GM18868 (cell line): ENCODE measurements around the gene ANKDD1A.

Experiments used
- ATAC-seq: cut with Tn5 transposase; IDR thresholded peaks from one replicate; pipeline ENCODE4 v1.9.1; 2021; ENCODE audit warnings: mild to moderate bottlenecking, moderate library complexity; ENCODE audit not compliant: unreplicated experiment

ANKDD1A gene

DNA sequence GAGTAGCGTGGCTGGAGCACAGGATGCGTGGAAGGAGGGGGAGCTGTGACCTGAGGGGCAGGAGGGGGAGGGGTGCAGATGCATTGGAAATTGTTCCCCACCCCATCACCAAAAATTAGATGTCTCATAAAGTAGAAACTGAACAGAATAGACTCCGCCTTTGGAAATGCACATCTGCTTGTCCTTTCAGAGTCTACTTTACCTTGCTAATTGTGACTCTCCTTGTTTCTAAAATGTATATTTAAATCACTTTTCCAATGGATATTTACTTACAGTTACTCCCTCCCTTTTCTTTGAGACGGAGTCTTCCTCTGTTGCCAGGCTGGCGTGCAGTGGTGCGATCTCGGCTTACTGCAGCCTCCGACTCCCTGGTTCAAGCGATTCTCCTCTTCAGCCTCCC lies 47.4 kb downstream of the ANKDD1A start:
- ATAC-seq: no peak

DNA sequence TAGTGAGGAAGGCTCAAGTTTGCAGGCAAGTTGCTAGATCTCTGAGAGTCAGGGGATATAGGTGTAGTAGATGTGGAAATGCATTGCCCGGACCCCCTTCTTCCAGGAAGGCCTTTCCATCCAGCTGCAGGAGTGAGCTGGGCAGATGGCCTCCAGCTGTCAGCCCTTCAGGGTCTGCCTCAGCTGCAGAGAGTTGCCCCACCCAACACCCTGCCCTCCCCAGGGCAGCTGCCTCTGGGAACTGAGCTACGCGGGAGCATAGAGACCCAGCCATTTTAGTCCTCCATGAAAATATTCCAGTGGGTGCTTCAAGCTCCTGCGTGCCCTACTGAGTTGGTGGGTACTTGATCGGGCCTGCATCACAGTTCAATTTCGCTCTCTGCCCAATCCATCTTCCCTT lies 48.5 kb downstream of the ANKDD1A start:
- ATAC-seq: no peak

DNA sequence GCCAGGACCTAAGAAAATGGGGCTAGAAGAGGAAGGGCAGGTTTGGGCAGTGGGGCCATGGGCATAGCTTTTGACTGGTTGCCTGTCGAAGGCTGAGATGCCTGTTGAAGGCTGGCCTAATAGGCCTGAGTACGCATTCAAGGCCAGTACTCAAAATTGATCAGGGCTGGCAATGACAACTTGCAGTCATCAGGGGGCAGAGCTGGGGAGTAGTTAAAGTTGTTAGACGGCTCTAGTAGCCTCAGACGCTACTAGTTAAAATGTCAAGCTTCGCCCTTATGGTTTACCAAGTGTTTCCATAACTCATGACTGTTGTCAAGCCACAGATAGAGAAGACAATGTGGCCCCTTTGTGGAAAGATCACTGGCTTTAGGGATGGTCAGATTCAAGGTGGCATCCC lies 49.3 kb downstream of the ANKDD1A start:
- no peak for ATAC-seq

DNA sequence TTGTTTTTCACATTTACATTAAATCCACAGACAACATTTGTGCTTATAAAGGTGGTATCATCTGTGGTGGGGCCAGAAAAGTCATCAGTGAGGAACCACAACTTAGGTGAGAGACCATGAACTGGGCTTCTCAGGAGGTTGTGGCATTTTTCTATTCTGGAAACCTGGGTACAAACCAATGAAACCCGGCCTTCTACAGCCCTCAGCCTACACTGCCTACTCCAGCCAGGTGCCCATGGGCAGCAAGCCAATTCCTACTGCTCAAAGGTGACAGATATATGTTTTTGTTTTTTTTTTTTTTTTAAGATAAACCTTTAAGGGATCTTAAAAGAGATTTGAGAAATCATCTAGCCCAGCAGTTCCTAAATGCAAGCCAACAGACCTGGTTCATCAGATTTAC lies 57.7 kb downstream of the ANKDD1A start:
- ATAC-seq: no peak

DNA sequence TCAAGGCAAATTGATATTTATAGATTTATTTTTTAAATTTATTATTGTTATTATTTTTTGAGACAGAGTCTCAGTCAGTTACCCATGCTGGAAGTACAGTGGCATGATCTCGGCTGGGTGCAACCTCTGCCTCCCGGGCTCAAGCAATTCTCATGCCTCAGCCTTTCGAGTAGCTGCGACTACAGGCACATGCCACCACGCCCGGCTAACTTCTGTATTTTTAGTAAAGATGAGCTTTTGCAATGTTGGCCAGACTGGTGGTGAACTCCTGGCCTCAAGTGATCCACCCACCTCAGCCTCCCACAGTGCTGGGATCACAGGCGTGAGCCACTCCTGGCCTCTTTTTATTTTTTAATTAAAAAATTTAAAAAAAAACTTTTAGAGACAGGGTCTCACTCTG lies 59.0 kb downstream of the ANKDD1A start:
- ATAC-seq: no peak

DNA sequence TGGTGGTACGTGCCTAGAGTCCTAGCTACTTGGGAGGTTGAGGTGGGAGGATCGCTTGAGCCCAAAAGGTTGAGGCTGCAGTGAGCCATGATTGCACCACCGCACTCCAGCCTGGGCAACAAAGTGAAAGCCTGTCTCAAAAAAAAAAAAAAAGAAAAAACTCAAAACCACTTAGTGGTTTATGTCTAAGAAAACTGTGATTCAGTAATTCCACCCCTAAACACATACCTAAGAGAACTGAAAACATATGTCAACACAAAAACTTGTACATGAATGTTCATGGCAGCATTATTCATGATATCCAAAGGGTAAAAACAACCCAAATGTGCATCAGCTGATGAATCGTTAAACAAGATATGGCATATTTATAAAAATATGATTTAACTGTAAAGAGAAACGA lies 63.7 kb downstream of the ANKDD1A start:
- no peak for ATAC-seq

DNA sequence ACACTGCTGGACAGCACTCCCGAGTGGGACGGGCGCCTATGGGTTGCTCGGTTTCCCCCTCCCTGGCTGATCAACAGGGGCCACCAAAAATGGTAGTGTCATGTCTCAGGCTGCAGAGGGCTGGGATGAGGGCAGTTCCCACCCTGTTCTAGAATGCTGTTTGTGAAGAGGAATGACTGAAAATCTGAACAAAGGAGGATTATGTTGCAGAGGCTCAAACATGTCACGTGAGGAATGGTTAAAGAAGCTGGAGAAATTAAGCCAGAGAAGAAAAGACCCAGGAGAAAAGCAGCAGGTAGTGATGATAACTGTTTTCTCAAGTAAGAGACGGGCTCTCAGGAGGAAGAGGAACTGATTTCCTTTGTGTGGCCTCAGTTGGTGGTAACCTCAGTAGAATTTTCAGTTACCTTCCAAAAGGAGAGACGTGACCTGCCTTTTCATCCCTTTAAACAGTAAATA lies 67.6 kb downstream of the ANKDD1A start:
- ATAC-seq: no peak

DNA sequence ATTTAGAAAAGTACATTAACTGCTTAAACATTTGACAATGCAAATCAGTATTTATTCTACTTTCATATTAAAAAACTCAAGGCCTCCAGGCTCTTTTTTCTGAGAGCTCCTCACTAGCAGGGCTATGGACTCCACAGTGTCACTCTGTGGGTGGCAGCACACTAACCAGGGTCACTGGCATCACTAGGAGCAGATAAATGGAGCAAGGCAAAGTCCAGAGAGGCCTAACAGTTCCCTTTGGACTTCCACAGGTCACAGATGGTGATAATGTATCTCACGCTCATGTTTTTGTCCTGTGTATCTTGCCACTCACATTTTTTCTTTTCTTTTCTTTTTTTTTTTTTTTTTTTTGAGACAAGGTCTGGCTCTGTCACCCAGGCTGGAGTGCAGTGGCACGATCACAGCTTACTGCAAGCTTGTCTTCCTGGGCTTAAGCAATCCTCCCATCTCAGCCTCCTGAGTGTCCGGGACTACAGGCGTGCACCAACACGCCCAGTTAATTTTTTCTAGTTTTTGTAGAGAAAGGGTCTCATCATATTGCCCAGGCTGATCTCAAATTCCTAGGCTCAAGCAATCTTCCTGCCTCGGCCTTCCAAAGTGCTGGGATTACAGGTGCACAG lies 70.2 kb downstream of the ANKDD1A start:
- ATAC-seq: no peak

DNA sequence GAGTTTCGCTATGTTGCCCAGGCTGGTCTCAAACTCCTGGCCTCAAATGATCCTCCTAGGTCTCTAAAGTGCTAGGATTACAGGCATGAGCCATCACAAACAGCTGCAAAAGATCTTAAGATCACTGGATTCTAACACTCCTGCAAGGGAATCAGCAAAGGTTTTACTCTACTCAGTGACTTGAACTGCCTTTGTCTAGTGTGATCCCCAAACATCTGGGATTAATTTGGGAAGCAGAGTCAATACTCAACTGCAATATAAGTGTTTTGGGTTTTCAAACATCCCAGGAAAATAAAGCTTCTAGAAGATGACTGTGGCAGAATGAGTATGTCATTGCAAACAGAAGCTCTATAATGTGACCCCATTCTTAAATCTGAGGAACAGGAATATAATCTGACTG lies 70.8 kb downstream of the ANKDD1A start:
- ATAC-seq: no peak

DNA sequence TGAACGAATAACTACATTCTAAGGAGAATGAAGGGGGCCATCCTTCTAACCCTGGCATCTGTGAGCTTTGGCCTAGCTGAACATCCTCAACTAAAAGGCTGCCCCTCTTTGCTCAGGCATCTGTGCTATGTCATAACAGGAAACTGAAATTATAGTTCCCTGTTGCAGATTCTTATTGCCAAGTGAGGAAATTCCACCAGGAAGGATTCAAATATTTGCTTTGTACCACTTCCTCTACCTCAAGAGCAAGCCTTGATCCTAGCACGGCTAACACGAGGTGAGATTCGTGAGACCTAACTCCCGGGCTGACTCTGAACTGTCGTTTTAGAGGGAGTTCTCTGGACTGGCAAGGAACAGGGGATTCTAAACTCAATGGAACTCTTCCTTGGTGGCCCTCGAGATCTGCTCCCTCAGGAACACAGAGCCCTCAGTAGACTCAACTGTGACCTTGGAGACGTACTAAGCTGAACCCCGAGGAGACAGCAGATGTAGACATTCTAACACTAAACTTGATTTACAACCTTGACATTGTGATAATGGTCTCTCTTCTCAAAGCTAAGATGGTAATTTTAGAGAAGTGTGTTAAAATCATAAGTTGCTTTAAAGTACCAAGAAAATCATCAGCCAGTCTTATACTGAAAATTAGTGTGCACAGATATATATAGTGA lies 73.8 kb downstream of the ANKDD1A start:
- ATAC-seq: no peak

DNA sequence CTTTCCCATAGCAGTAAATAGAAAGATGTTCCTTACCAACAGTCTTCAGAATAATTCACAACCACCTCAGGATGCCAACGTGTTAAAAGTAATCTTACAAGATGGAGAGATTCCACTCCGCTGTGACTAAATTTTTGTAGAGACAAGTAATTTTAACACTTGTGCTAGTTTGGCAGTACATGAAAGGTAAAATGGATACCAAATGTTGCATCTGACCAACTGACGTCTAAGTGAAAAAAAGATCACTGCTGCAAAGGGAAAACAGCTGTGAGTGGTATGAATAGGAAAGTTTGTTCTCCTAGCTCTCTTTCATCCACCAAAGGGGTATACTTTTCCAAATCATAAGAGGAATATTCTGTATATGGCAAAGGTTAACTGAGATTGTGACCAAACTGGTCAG lies 75.4 kb downstream of the ANKDD1A start:
- ATAC-seq: no peak

DNA sequence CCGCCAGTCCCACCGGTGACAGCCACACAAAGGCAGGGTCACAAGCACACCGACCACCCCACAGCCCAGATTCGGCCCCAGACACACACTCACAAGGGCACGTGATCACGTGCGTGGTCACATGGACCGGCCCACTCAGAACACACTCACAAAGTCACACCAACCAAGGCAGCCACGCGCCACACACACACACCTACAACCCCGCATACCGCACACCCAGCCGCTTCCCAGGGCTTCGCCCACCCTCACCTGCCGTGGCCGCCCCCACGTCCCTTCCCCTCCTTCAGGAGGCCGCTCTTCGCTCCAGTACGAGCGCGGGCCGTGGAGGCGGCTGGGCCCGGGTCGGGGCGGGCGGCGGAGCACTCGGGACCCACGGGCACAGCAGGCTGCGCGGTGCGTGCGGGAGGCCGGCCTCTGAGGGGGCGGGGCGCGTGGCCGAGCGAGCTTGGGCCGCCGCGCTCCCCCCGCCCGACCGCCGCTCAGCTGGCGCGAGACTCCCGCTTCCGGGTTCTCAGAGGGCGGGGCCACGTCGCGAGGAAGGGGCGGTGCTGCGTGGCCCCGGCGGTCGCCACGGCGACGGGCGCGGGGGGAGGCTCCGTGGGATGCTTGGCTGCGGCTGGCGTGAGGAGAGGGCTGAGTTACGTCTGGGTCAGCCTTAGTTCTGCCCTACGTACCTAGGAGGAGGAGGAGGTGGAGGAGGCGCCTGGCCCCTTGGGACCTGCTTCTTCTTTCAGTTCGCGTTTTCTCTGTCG lies 77.9 kb downstream of the ANKDD1A start, which contains the start of gene SPG21:
TSS of gene SPG21 (minus strand) at position 499 of the 752 bp plus-strand sequence. CDS start 6,345 bp downstream, outside the sequence.
- peak; percentile 96 for ATAC-seq

DNA sequence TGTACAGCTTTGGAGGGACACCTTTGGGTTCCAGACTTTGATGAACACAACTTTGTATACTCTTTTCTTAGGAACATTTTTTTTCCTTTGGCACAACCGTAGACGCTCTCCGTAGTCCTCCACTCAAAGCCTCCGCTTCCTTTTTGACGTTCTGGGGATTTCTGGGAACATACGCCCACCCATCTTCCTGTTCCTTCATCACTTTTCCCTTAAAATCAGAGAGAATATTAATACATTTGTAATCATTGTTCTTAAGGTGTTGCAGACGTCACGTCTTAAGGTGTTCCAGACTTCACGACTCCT lies 78.4 kb downstream of the ANKDD1A start:
- no peak for ATAC-seq

DNA sequence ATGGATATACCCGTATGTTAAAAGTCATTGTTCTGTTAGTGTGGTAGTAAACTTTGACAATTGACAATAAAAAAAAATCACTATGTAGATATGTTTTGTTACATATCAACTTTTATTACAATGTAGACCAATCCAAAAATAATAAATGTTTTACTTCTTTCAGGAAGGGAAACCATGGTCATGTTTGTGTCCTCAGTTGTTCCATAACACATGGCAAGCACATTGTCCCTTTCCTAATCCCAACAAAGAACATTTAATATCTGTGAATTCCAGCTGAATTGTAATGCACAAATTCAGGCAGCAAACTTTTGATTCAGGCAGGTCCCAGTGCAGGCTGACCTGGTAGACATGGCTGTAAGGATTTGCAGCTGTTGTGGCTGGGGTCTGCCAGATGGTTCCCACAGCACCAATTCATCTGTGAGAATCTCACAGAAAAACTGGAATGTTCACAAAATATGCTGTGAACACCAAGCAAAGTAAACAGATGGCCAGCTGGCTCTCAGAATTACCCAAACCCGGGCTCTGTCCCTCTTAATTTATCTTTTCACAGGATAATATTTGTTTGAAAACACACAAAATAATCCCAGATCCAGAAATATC lies 79.9 kb downstream of the ANKDD1A start:
- no peak for ATAC-seq

DNA sequence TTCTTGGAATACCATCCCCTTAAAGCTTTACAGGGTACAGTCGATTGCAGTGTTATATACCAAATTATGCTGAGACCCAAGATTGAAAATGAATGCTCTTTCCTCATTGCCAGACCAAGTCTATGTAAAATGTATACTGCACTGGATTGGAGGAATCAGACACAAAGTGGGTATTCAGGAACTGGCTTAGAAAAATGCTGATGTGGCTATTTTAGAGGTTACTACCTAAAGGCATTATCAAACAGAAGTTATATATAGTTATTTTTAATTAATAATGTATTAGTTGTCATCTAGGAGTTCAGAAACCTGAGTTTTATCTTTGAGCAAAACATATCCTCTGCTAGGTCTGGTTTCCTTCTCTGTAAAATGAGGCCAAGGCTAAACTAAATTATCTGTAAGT lies 81.6 kb downstream of the ANKDD1A start:
- ATAC-seq: no peak

DNA sequence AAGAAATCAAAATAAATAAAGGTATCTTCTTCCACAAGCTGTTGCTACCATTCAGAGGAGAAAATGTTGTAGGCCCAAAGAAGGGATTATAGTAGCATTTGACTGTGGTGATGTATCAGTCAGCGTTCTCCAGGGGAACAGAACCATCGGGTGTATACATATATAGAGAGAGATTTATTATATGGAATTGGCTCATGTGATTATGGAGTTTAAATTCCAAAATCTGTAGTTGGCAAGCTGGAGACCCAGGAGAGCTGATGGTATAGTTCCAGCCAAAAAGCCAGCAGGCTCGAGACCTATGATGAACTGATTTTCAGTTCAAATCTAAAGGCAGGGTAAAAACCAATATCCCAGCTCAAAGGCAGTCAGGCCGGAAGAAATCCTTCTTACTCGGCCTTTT lies 85.4 kb downstream of the ANKDD1A start:
- ATAC-seq: no peak

DNA sequence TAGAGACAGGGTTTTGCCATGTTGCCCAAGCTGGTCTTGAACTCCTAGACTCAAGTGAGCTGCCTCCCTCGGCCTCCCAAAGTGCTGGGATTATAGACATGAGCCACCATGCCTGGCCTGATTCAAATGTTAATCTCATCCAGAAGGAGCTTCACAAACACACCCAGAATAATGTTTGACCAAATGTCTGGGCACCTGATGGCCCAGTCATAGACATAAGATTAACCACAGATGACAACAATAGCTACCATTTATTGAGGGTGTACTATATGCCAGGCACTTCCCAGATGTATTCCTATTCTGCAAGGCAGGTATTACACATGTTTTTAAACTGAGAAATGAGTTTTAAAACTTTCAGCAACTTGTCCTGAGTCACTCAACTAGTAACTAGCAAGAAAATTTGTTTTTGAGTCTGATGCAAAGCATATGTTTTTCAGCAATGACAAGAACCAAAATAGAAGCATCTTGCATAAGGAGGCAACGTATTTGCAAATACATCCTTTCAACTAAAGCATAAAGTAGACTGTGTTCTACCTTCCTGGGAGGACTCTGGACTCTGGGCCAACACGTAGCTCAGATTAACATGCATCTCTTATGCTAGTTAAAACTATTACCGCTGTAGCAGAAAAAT lies 86.2 kb downstream of the ANKDD1A start:
- ATAC-seq: no peak

DNA sequence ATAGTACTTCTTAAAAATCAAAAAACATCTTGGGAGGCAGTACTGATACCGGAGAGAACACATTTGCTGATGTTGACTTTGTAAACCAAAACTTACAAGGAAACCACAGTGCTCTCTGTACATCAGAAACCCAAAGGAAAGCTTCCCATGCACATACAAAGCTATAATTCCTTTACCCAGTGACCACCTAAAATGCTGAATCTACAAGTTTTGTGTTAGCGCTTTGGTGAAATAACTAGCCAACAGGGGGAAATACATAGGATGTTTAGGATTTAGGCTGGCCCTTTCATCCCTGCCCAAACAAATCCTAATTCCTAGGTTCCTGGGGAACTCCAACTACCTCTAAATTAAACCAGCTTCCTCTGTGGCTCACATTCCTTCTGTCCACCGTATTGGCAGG lies 93.3 kb downstream of the ANKDD1A start:
- ATAC-seq: no peak

DNA sequence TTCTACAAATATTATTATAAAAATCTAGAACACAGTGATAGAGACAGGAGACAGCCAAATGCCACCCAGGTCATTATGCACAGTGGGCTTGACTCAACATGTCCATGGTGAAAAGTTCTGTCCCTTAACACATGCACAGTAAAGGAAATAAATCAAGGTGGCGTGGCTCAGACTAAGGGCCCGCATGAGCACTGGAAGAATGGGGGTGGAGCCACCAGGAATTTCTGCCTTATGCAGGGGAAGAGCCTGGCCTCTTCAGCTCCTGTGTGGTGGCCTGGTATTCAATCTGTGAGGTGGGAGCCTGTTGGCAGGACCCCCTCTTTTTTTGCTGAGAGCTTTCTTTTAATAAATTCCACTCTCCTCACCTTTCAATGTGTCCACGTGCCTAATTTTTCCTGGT lies 95.2 kb downstream of the ANKDD1A start:
- ATAC-seq: no peak
